Colonic mucosa (tissue), 4 donors: ENCODE results near the gene PFKP. TPM values are rescaled to one million over a fixed set of nuclear protein-coding genes. Genes with fewer than 3 reads are reported as not detected.

Experiments
- DNase-seq: peaks from one replicate; pipeline ENCODE4 v3.0.0-alpha.2; 2020
- H3K27ac ChIP-seq: fragments of 200-600 bp; one replicate; pipeline ENCODE4 v1.8.0; 2021
- H3K27me3 ChIP-seq: fragments of 200-600 bp; one replicate; pipeline ENCODE4 v1.8.0; 2021
- H3K36me3 ChIP-seq: fragments of 200-600 bp; one replicate; pipeline ENCODE4 v1.8.0; 2021
- H3K4me1 ChIP-seq: fragments of 200-600 bp; one replicate; pipeline ENCODE4 v1.8.0; 2021; ENCODE audit warnings: mild to moderate bottlenecking
- H3K4me3 ChIP-seq: fragments of 200-600 bp; one replicate; pipeline ENCODE4 v1.8.0; 2021
- H3K9ac ChIP-seq, 2 donors: one replicate each; pipeline ENCODE4 v1.7.0; 2013; ENCODE audit warnings: control low read depth in 2 of 2, low read depth in 2 of 2, low read length in 2 of 2
- H3K9me3 ChIP-seq: fragments of 200-600 bp; one replicate; pipeline ENCODE4 v1.8.0; 2021
- CTCF ChIP-seq: fragments of 200-600 bp; IDR thresholded peaks from one replicate; pipeline ENCODE4 v1.8.0; 2022; ENCODE audit warnings: antibody characterized with exemption, mild to moderate bottlenecking
- intact Hi-C: fragments of 100-400 bp; cut with DNase I; formaldehyde crosslinking; loops from one replicate; pipeline ENCODE4 v1.14.1; 2022
- total RNA-seq, 2 donors: library from RNA; stranded (reverse); fragmentation: NEBNext Ultra II Directional in 1 of 2; extraction: Animal tissue kit (Norgen Biotek cat#: 25700) in 1 of 2; gene quantifications; one replicate each; pipeline ENCODE4 v1.2.1, GENCODE V29; 2021
- donor health status: healthy.
- donor health status: DM: no; HTN: no; CAD: no.
- donor health status: DM: no; HTN: no; CAD: no.

The PFKP gene
- total RNA-seq, 2 donors from 2014 or later, result 134 to 209 TPM

DNA sequence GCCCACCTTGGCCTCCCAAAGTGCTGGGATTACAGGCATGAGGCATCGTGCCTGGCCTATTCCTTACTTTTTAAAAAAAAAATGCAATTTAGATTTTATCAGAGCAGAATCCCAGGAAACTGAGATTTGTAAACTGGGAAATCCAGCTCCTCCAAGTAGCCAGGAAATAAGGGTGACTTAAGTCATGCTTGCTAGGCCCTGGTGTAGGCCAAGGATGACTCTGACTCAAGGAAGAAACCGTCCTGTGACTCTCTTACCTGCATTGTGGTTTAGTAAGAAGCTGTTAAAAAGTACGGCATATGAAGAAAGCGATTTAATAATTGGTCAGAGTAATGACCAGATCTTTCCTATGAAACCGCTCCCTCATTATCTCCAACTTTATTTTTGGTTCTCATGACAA, 10.2 kb downstream of the PFKP start:
- no peak for DNase-seq
- no peak for TF ChIP-seq CTCF
- Histone ChIP-seq H3K36me3 (no peaks in the 10 kb centered on the region), H3K9ac (no peak overlapping the region), H3K4me1 (no peaks in the 10 kb centered on the region), H3K4me3 (no peak overlapping the region), H3K27me3 (no peaks in the 10 kb centered on the region), H3K9me3 (no peaks in the 10 kb centered on the region), H3K27ac (no peak overlapping the region)
- intact Hi-C loops, result no loop called here

GRCh38 chr10:3077940-3078630, 10.7 kb downstream of the PFKP start:
- no peak overlapping the region for H3K27ac ChIP-seq
- DNase-seq, result peak; percentile 53
- TF ChIP-seq CTCF, result no peak

GRCh38 chr10:3081383-3081981, 14.1 kb downstream of the PFKP start:
- DNase-seq, result no peak
- Histone ChIP-seq H3K9me3 (no peaks in the 10 kb centered on the region), H3K27me3 (no peaks in the 10 kb centered on the region), H3K27ac (no peak overlapping the region), H3K9ac (no peak overlapping the region), H3K4me3 (no peak overlapping the region), H3K36me3 (no peaks in the 10 kb centered on the region), H3K4me1 (no peaks in the 10 kb centered on the region)
- no peak for TF ChIP-seq CTCF
- intact Hi-C loops, result no loop called here

More at GRCh38 chr10:3077940-3078630, 10.7 kb downstream of the PFKP start:
- no peaks in the 10 kb centered on the region for H3K4me1 ChIP-seq
- H3K9me3 ChIP-seq, result no peaks in the 10 kb centered on the region
- H3K27me3 ChIP-seq, result no peaks in the 10 kb centered on the region
- H3K9ac ChIP-seq, result no peak overlapping the region
- intact Hi-C loops, result no loop called here
- no peaks in the 10 kb centered on the region for H3K36me3 ChIP-seq
- H3K4me3 ChIP-seq, result no peak overlapping the region

DNA sequence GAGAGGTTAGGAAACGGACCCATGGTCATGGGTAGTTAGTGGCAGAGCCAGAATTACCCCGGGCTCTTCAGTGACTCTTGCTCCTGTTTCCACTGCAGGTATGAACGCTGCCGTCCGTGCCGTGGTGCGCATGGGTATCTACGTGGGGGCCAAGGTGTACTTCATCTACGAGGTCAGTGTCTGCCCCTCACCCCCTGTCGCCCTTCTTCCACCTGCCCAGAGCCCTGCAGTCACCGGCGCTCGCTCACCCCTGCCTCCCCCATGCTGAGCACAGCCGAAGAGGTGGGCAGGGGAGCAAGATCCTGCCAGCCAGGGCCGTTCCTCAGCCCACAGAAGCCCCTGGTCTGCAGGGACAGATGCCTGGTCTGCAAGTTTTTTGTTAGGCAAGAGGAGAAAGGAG, 14.9 kb downstream of the PFKP start:
- Histone ChIP-seq H3K4me1 (no peaks in the 10 kb centered on the region), H3K9ac (no peak overlapping the region), H3K27me3 (no peaks in the 10 kb centered on the region), H3K4me3 (no peak overlapping the region), H3K9me3 (no peaks in the 10 kb centered on the region), H3K27ac (no peak overlapping the region), H3K36me3 (no peaks in the 10 kb centered on the region)
- no peak for DNase-seq
- intact Hi-C loops, result no loop called here
- TF ChIP-seq CTCF, result no peak

GRCh38 chr10:3085785-3086567, 18.6 kb downstream of the PFKP start:
- H3K9ac ChIP-seq, result no peak overlapping the region
- H3K36me3 ChIP-seq, result no peaks in the 10 kb centered on the region
- H3K27ac ChIP-seq, result no peak overlapping the region
- DNase-seq, result no peak
- intact Hi-C loops, result no loop called here
- no peak overlapping the region for H3K4me3 ChIP-seq
- no peaks in the 10 kb centered on the region for H3K4me1 ChIP-seq
- no peak for TF ChIP-seq CTCF
- no peaks in the 10 kb centered on the region for H3K27me3 ChIP-seq
- H3K9me3 ChIP-seq, result no peaks in the 10 kb centered on the region
